ENCODE data around the gene ERC2.

Gene ERC2

GRCh38 chr3:55895897-55896566 is 572.2 kb downstream of the ERC2 start:
- no peak for ATAC-seq
- no peak for TF ChIP-seq ZNF70 (CRISPR knock-in tag; IDR thresholded peaks at IDR 0.05)
- TF ChIP-seq RARB (CRISPR knock-in tag; IDR thresholded peaks at IDR 0.05) = no peak
- TF ChIP-seq ZNF8 (CRISPR knock-in tag; IDR thresholded peaks at IDR 0.05) = no peak
- TF ChIP-seq CSDC2 (CRISPR knock-in tag; IDR thresholded peaks at IDR 0.05) = no peak
- TF ChIP-seq ISL1 (CRISPR knock-in tag; IDR thresholded peaks at IDR 0.05) = no peak
- TF ChIP-seq CSRNP3 (CRISPR knock-in tag; IDR thresholded peaks at IDR 0.05) = no peak
- no peak for TF ChIP-seq TSHZ2 (CRISPR knock-in tag; IDR thresholded peaks at IDR 0.05)
- TF ChIP-seq GLIS3 (CRISPR knock-in tag; IDR thresholded peaks at IDR 0.05) = no peak
- TF ChIP-seq TOX (CRISPR knock-in tag; IDR thresholded peaks at IDR 0.05; ENCODE audit: borderline replicate concordance) = no peak
- no peak for TF ChIP-seq ZC3H10 (CRISPR knock-in tag; IDR thresholded peaks at IDR 0.05)
- TF ChIP-seq PPARA (CRISPR knock-in tag; IDR thresholded peaks at IDR 0.05; ENCODE audit: borderline replicate concordance) = no peak
- TF ChIP-seq POU6F1 (CRISPR knock-in tag; IDR thresholded peaks at IDR 0.05; ENCODE audit: borderline replicate concordance, low read depth) = no peak
- no peak for TF ChIP-seq ARNTL (CRISPR knock-in tag; IDR thresholded peaks at IDR 0.05; ENCODE audit: borderline replicate concordance, low read depth)
- no peak for TF ChIP-seq ESRRG (CRISPR knock-in tag; IDR thresholded peaks at IDR 0.05)
- TF ChIP-seq ZNF565 (CRISPR knock-in tag; conservative IDR thresholded peaks at IDR 0.05; ENCODE audit: low read depth) = no peak
- TF ChIP-seq PATZ1 (CRISPR knock-in tag; IDR thresholded peaks at IDR 0.05; ENCODE audit: borderline replicate concordance) = no peak
- TF ChIP-seq TCF4 (CRISPR knock-in tag; IDR thresholded peaks at IDR 0.05; ENCODE audit: borderline replicate concordance) = no peak
- no peak for TF ChIP-seq ZFP30 (CRISPR knock-in tag; IDR thresholded peaks at IDR 0.05)
- no peak for TF ChIP-seq OSR1 (CRISPR knock-in tag; IDR thresholded peaks at IDR 0.05)
- TF ChIP-seq CREB5 (CRISPR knock-in tag; IDR thresholded peaks at IDR 0.05; ENCODE audit: low read depth) = no peak

GRCh38 chr3:55894605-55895004 is 573.7 kb downstream of the ERC2 start:
- no peak for ATAC-seq
- TF ChIP-seq PPARA (CRISPR knock-in tag; IDR thresholded peaks at IDR 0.05; ENCODE audit: borderline replicate concordance) (no peak), ZNF8 (CRISPR knock-in tag; IDR thresholded peaks at IDR 0.05) (no peak), CSDC2 (CRISPR knock-in tag; IDR thresholded peaks at IDR 0.05) (no peak), TSHZ2 (CRISPR knock-in tag; IDR thresholded peaks at IDR 0.05) (no peak), ARNTL (CRISPR knock-in tag; IDR thresholded peaks at IDR 0.05; ENCODE audit: borderline replicate concordance, low read depth) (no peak), CSRNP3 (CRISPR knock-in tag; IDR thresholded peaks at IDR 0.05) (no peak), ZC3H10 (CRISPR knock-in tag; IDR thresholded peaks at IDR 0.05) (no peak), TOX (CRISPR knock-in tag; IDR thresholded peaks at IDR 0.05; ENCODE audit: borderline replicate concordance) (no peak), CREB5 (CRISPR knock-in tag; IDR thresholded peaks at IDR 0.05; ENCODE audit: low read depth) (no peak)

All from SK-N-SH treated with all-trans-retinoic acid at 6 μM for 48 hours (cell line).